Astrocyte of the spinal cord (primary cell): ENCODE results near the gene OR10X1.

ENCODE experiments used
- DNase-seq: peaks from one replicate; pipeline ENCODE4 v3.0.0; 2011; ENCODE audit warnings: low read depth, low spot score
- H3K4me3 ChIP-seq: 2 replicates; pipeline ENCODE4 v1.5.1; 2011; ENCODE audit warnings: low read depth, mild to moderate bottlenecking, low read length, moderate library complexity
- CTCF ChIP-seq: IDR thresholded peaks from 2 replicates; pipeline ENCODE4 v1.5.1; 2012; ENCODE audit warnings: low read depth, mild to moderate bottlenecking, low read length, inconsistent platforms
- in situ Hi-C: cut with HindIII; loops from 2 replicates; pipeline ENCODE4 v1.10.0; 2017; ENCODE audit warnings: low sequenced_read_pairs

OR10X1 gene

GRCh38 chr1:158579733-158580132 lies at the start of gene OR10X1:
TSS of gene OR10X1 (minus strand) at chr1:158579899. CDS start at chr1:158579899, 0 bp downstream.
- no peak for DNase-seq
- TF ChIP-seq CTCF = no peak
- in situ Hi-C loops = no loop called here
- H3K4me3 ChIP-seq = no peak within 1 kb of the TSS

- TF ChIP-seq CTCF = no peak
- in situ Hi-C loops = no loop called here
- no peak overlapping the region for H3K4me3 ChIP-seq
These were observed 34.1 kb upstream of the OR10X1 start for GRCh38 chr1:158613764-158614163.

GRCh38 chr1:158611916-158612315 lies 32.2 kb upstream of the OR10X1 start:
- TF ChIP-seq CTCF = no peak
- DNase-seq = no peak
- no peak overlapping the region for H3K4me3 ChIP-seq
- in situ Hi-C loops = no loop called here

More at GRCh38 chr1:158613764-158614163, 34.1 kb upstream of the OR10X1 start:
- no peak for DNase-seq

GRCh38 chr1:158607296-158607695 lies 27.6 kb upstream of the OR10X1 start:
- in situ Hi-C loops = no loop called here
- H3K4me3 ChIP-seq = no peak overlapping the region
- no peak for DNase-seq
- TF ChIP-seq CTCF = no peak

- no peak within 1 kb of the TSS for H3K4me3 ChIP-seq
- TF ChIP-seq CTCF = no peak
- no peak for DNase-seq
- in situ Hi-C loops = no loop called here
These were observed 25.3 kb upstream of the OR10X1 start, which contains the start of gene OR10Z1 for GRCh38 chr1:158604968-158605367. TSS of gene OR10Z1 (plus strand) at chr1:158605268. CDS start at chr1:158606439, 1,171 bp downstream.

GRCh38 chr1:158600735-158601134 lies 21.0 kb upstream of the OR10X1 start:
- TF ChIP-seq CTCF = no peak
- no peak overlapping the region for H3K4me3 ChIP-seq
- no peak for DNase-seq
- in situ Hi-C loops = no loop called here

GRCh38 chr1:158586942-158587341 lies 7.2 kb upstream of the OR10X1 start:
- in situ Hi-C loops = no loop called here
- no peak overlapping the region for H3K4me3 ChIP-seq
- no peak for DNase-seq
- TF ChIP-seq CTCF = no peak
